Subcutaneous preadipocyte (primary cell): Measurements from ENCODE around the gene TMEM208. TPM values are rescaled to one million over a fixed set of nuclear protein-coding genes. Genes with fewer than 3 reads are reported as not detected.

Experiments
- small RNA-seq: library from RNA; depleted of rRNA; stranded (forward); fragments of <200 nt; gene quantifications from one replicate; pipeline ENCODE3, GENCODE V24; 2012
- total RNA-seq: library from RNA; depleted of rRNA; stranded (reverse); fragments of >200 nt; gene quantifications from 2 replicates; pipeline ENCODE4 v1.2.3, GENCODE V29; 2012

TMEM208 gene
- total RNA-seq, result 17.8 and 25.4 TPM in 2 replicates

DNA sequence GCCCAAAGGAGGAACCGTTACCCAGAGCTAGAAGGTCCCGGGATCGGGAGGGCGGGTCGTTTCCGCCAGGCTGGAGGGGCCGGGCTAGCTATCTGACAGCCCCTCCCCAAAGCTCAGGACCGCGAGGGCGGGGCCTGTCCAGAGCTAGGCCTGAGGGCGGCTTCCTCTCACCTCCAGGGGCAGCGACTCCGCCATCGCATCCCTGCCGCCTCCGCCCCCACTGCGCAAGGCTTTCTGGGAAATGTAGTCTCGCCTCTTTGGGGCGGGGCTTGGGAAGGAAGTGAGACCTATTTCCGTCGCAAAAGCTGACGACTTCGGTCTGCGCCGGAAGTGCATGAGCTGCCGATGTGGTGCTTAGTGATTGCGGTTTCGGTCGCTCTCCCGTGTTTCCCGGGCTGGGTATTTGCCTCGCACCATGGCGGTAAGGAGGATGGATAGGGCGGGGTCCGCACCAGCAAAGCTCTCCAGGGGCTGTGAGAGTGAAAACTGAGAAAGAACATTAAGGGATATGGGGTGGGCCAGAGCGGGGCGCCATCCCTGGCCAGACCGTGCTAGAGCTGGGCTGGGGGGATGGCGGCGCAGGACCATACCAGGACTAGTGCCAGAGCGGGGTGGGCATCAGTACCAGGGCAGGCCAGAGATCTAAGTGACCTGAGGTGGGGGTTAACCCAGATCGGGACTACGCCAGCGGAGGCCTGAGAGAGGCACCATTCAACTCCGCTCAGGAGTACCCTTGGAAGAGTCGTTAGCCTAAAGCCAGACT, at the start of gene TMEM208:
Gene TMEM208, plus strand, starts transcription at position 327 of the 763 bp plus-strand sequence. Its CDS starts 89 bp downstream, at position 416.

GRCh38 chr16:67183627-67184452, 43.1 kb upstream of the TMEM208 start, which contains the start of gene MATCAP1:
Gene MATCAP1, minus strand, starts transcription at chr16:67183963. Its CDS starts 3,353 bp downstream, at chr16:67180610.

GRCh38 chr16:67190041-67190440, 36.9 kb upstream of the TMEM208 start, which contains the start of gene EXOC3L1:
Gene EXOC3L1, minus strand, starts transcription at chr16:67190136. Its CDS starts 460 bp downstream, at chr16:67189676.

DNA sequence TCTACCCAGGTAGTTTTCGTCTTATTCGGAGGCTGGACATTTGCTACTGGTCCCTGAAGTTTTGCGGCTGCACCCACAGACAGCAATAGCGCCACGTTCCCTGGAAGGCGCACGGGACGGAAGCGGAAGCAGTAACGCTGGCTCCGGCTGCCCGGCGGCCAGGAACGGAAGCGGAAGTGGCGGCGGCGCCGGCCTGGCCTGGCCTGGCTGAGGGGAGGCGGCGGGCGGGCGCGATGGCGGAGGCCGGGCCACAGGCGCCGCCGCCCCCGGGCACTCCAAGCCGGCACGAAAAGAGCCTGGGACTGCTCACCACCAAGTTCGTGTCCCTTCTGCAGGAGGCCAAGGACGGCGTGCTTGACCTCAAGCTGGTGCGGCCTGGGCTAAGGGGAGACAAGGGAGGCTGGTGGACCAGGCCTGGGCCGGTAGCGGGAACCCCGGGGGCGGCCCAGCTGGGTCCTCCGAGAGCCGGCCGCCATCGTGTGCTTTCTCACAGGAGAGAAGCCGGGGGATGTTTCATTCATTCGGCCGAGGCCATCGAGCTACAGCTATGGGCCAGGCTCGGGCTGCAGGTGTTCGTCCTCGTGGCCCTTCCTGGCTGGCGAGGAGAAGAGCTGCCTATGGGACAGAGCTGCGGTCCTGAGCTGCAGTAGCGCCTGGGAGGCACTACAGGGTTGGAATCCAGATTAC, 34.8 kb upstream of the TMEM208 start, which contains the start of gene E2F4:
Gene E2F4, plus strand, starts transcription at position 161 of the 687 bp plus-strand sequence. Its CDS starts 73 bp downstream, at position 234.

DNA sequence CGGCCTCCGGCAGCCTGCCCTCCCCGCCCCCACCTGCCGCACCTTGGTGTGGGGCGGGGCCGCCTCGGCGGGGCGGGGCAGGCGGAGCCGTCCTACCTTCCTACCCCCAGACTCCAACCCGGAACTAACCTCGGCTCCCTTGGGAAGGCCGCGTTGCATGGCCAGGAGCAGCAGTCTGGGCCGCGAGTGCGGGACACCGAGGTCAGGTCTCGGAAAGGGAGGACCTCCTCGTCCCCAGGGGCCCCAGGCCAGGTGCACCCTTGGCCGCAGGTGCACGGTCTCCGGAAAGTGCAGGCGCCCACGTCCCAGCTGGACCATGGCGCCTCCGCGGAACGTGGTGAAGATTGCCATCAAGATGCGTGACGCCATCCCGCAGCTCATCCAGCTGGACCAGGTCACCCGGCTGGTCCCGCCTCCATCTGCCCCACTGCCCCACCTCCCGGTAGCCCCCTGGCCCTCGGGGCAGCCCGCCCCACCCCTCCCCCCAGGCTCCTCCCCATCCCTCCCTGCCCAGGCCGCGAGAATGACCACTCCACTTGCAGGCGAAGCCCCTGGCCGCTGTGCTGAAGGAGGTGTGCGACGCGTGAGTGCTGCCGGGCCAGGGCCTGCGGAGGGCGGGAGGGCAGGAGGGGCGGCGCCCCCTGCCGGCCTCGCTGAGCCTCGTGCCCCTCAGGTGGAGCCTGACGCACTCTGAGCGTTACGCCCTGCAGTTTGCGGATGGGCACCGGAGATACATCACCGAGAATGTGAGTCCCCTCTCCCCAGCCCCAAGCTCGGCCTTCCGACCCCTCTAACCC, 27.7 kb upstream of the TMEM208 start, which contains the start of gene ELMO3:
Gene ELMO3, plus strand, starts transcription at position 121 of the 797 bp plus-strand sequence. Its CDS starts 196 bp downstream, at position 317.

GRCh38 chr16:67247192-67248072, 20.5 kb downstream of the TMEM208 start, which contains the start of gene FHOD1:
Gene FHOD1, minus strand, starts transcription at chr16:67247481. Its CDS starts 71 bp downstream, at chr16:67247410.

DNA sequence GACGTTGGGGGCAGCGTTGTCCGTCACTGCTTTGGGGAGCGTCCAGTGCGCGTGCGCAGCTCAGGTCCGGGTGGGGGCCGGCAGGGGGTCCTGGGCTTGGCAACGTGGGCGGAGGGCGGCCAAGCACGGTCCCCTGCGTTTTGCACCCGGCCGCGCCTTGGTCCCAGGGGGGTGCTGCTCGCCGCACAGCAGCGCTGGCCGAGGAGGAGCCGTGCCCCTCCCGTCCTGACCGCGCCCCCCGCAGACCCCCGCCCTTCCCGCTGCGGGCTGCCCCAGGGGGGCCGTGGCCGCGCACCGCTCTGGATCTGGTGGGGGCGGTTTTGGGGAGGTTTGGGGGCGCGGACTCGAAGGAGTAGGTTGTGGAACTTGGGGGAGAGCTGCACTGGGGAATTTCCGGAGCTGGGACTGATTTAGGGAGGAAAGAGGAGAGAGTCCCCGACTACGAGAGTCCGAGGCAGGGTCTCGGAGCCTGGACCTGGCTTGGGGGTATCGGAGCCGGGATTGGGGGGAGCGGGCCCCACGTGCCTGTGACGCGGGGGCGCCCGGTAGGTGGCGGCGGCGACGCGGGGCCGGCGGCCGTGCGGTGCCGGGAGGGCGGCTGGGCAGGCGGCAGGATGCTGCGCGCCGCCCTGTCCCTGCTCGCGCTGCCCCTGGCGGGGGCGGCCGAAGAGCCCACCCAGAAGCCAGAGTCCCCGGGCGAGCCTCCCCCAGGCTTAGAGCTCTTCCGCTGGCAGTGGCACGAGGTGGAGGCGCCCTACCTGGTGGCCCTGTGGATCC, 21.7 kb downstream of the TMEM208 start, which contains the start of gene SLC9A5:
Gene SLC9A5, plus strand, starts transcription at position 579 of the 777 bp plus-strand sequence. Its CDS starts 36 bp downstream, at position 615.

Small RNAs within 50 kb of the gene (small RNA-seq; reads per million reads assigned to genes)
- gene MIR328, result 1.4 reads per million, percentile 69 among the genes with 10 or more reads in this experiment

Other genes starting within 250 kb of the TMEM208 start
- gene CES4A, start 238.5 kb upstream of the TMEM208 start, total RNA-seq, result 1.1 and 1.4 TPM in 2 replicates
- 49.2 and 85.2 TPM in 2 replicates for gene CBFB, start 198.0 kb upstream of the TMEM208 start, total RNA-seq
- 11.4 and 14.9 TPM in 2 replicates for gene PHAF1, start 117.2 kb upstream of the TMEM208 start, total RNA-seq
- gene B3GNT9, start 76.1 kb upstream of the TMEM208 start, total RNA-seq, result 15.4 and 23.1 TPM in 2 replicates
- gene TRADD, start 67.2 kb upstream of the TMEM208 start, total RNA-seq, result 12.1 and 14.7 TPM in 2 replicates
- gene FBXL8, start 67.2 kb upstream of the TMEM208 start, total RNA-seq, result 10.8 and 19.5 TPM in 2 replicates
- gene HSF4, start 62.4 kb upstream of the TMEM208 start, total RNA-seq, result 2.7 and 6.2 TPM in 2 replicates
- 5.9 and 7.3 TPM in 2 replicates for gene NOL3, start 56.6 kb upstream of the TMEM208 start, total RNA-seq
- 12.9 and 17.8 TPM in 2 replicates for gene MATCAP1, start 43.2 kb upstream of the TMEM208 start, total RNA-seq
- not detected in 2 replicates for gene EXOC3L1, start 37.0 kb upstream of the TMEM208 start, total RNA-seq
- 68.3 and 88.0 TPM in 2 replicates for gene E2F4, start 35.0 kb upstream of the TMEM208 start, total RNA-seq
- gene ELMO3, start 28.0 kb upstream of the TMEM208 start, total RNA-seq, result 0.37 and 0.59 TPM in 2 replicates
- gene FHOD1, start 20.4 kb downstream of the TMEM208 start, total RNA-seq, result 31.6 and 50.6 TPM in 2 replicates
- gene SLC9A5, start 21.8 kb downstream of the TMEM208 start, total RNA-seq, result 1.1 and 2.5 TPM in 2 replicates
- gene PLEKHG4, start 52.4 kb downstream of the TMEM208 start, total RNA-seq, result 63.2 and 69.0 TPM in 2 replicates
- not detected in 2 replicates for gene KCTD19, start 99.6 kb downstream of the TMEM208 start, total RNA-seq
- not detected in 2 replicates for gene LRRC36, start 99.7 kb downstream of the TMEM208 start, total RNA-seq
- gene TPPP3, start 166.4 kb downstream of the TMEM208 start, total RNA-seq, result 0.37 and 0.98 TPM in 2 replicates
- gene ZDHHC1, start 189.3 kb downstream of the TMEM208 start, total RNA-seq, result 9.2 and 9.8 TPM in 2 replicates
- 0.59 TPM in 1 of 2 replicates, not detected in the other for gene HSD11B2, start 204.0 kb downstream of the TMEM208 start, total RNA-seq